HG02763 (cell line): Measurements from ENCODE around the gene CEP95.

ENCODE experiments used
- ATAC-seq: cut with Tn5 transposase; IDR thresholded peaks from one replicate; pipeline ENCODE4 v1.9.1; 2021; ENCODE audit warnings: mild to moderate bottlenecking, moderate library complexity; ENCODE audit not compliant: unreplicated experiment

CEP95 gene

DNA sequence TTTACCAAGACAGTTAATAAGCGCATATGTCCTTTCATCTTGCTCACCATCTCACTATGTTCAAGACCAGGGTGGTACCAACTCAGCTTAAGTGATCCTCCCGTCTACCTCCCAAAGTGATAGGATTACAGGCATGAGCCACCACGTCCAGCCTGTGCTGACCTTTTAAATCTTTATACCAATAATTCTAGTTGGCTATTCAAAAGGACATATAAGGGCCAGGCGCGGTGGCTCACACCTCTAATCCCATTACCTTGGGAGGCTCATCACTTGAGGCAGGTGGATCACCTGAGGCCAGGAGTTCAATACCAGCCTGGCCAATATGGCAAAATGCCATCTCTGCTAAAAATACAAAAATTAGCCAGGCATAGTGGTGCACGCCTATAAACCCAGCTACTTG is 2.4 kb downstream of the CEP95 start:
- ATAC-seq, result no peak

DNA sequence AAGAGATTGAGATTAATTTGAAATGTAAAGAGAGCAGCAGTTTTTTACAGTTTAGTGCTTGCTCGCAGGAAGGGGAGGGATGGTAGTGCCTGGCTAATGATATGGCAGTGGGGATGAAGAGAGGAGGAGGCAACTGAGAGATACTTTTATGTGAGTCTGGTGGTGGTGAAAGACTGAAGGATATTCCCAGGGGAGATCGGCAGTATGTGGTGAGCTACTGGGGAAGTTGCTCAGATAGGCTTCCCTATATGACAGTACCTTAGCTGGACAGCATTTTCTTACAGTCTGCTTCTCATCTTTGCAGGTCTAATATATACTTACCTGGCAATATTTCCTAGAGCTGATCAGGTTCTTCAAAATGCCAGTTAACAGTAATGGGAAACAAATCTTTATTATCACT is 8.6 kb downstream of the CEP95 start:
- ATAC-seq, result no peak

DNA sequence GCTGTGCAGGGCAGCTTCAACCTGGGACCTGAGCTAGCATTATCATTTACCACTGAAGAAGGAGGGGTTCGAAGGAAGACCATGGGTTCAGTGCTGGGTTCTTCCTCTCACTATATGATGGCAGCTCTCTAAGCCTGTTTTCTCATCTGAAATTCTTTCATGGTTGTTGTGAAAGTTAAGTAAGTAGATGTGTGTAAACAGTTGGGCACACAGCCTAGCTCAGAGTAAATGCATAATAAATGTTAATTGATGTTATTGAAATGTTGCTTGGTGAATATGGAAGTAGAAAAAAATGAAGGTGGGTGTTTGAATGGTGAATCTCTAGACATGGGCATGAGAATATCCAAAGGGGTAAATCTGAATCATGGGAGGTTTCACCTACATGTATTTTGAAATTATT is 9.1 kb downstream of the CEP95 start:
- ATAC-seq, result no peak

- ATAC-seq, result no peak
Observed at GRCh38 chr17:64519601-64520000, 12.8 kb downstream of the CEP95 start.

GRCh38 chr17:64520359-64520758 is 13.6 kb downstream of the CEP95 start:
- no peak for ATAC-seq

GRCh38 chr17:64527914-64528313 is 21.1 kb downstream of the CEP95 start:
- no peak for ATAC-seq

DNA sequence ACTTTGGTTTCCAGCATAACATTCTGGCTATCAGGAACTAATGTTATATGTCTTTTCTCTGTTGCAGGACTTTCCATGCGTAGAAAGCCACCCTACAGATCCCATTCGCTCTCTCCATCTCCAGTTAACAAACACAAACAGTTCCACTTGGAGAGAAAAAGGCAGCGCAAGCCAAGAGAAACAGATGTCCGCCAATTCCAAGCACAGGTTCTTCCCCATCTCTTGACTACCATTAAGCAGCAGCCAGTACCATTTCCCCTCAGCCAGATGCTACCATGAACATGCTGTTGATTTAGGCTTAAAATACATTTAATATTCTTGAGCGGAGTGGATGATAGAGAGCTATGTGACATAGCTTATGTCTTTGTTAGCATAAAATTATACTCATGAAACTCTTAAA is 22.4 kb downstream of the CEP95 start:
- no peak for ATAC-seq

- no peak for ATAC-seq
Observed at GRCh38 chr17:64531955-64532371, 25.2 kb downstream of the CEP95 start.

DNA sequence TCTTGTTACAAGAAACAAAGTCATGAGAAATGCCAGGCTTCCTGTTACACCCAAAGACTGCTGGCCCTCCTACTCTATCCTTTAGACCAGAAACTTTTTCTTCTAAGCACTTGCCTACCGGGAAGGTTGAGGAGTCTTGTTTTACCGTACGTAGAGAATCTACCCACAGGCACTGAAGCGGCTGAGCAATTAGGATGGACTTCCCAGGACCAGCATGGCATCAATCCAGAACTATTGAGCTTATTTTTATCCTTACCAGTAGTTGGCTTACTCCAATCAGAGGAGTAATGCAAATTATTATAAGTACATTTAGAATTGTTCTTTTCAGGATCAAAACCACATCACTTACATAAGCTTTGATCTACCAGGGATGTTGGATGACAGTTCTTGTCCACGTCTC is 25.6 kb downstream of the CEP95 start:
- ATAC-seq, result no peak

DNA sequence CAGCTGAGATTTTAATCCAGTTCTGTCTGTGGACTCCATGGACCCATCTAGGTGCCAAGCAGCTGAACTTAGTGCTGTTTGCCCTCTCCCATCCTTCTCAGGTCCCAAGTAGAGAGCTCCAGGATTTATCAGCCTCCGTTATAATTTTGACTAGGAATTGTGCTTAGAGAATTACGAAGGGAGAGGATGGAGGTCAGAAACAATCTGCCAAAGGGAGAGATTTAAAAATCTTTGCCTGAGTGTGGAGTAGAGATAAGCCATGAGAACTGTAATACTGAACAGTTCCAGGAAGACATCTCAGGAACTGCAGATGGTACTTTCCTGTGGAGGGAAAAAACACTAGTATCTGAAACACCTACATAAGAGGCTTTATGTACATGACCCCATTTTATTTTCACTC is 27.0 kb downstream of the CEP95 start:
- ATAC-seq, result no peak

DNA sequence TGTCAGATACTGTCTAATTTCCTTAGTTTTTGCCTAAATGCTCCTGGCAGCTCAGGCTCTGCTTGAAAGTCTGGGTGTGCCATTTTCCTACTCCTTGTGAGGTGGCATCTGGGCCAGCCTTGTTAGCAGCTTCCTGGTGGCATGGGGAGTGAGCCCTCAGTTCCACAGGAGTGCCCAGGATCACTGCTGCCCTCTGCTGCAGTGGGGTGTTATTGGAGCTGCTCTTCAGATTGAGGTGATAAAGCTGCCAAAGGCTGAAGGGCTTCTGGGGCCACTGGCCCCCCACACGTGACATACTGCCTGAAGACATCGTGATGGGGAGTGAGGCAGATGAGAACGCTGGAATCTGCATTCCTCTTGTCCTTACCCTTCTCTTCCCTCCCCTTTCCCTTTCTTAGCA is 27.4 kb downstream of the CEP95 start:
- no peak for ATAC-seq

DNA sequence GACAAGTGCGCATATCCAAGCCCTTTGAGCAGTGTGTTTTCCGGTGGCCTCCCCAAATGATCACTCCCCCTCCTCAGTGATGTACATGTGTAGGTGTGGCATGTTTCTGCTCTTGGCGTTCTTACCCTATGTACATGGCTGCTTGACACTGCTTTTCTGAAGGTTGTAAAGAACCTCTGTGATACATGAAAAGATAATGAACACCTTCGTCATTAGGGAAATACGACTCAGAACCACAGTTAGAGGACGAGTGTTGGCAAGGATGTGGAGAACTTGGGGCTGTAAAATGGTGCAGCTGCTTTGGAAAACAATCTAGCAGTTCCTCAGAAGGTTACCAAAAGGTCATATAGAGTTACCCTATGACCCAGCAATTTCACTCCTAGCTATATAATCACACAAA is 28.6 kb downstream of the CEP95 start:
- no peak for ATAC-seq

DNA sequence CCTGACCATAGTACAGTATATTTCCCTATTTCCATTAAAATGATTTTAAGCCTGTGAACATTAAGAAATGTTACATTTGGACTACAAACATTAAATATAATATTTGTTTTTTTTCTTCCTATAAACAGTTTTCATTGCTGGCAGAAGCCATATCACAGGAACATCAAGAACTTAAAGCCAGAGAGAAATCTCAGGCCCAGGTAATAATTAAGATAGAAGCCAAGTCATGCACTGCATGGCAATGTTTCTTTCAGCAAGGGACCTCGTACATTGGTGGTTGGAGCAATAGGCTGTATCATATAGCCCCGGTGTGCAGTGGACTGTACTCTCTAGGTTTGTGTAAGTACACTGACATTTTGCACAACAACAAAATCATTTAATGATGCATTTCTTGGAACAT is 30.1 kb downstream of the CEP95 start:
- no peak for ATAC-seq

GRCh38 chr17:64537488-64537887 is 30.7 kb downstream of the CEP95 start:
- no peak for ATAC-seq

- no peak for ATAC-seq
Observed at GRCh38 chr17:64538508-64539130, 31.8 kb downstream of the CEP95 start.

DNA sequence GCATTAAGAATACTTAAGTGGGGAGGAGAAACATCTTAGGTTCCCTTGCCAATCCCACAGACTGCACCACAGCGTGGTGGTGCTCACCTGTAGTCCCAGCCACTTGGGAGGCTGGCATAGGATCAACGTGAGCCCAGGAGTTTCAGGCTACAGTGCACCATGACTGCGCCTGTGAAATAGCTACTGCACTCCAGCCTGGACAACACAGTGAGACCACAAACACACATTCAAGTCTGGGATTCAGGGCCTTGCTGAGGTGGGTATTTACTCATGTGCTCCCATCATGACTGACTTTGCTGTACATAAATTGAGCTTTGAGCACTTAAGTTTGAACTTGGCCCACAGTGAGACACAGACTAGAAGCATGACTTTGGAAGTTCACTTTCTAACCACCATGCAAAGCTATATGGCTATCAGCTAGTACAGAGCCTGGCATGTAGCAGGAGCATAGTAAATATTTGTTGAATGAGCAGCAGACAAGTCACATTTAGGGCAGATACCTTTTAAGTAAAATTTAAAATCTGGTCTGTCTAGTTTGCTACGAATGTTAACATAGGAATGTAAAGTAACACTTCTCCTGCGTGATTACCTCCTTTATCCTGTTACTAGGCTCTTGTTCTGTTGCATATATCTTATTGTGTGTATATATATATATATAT is 33.5 kb downstream of the CEP95 start:
- ATAC-seq, result no peak

DNA sequence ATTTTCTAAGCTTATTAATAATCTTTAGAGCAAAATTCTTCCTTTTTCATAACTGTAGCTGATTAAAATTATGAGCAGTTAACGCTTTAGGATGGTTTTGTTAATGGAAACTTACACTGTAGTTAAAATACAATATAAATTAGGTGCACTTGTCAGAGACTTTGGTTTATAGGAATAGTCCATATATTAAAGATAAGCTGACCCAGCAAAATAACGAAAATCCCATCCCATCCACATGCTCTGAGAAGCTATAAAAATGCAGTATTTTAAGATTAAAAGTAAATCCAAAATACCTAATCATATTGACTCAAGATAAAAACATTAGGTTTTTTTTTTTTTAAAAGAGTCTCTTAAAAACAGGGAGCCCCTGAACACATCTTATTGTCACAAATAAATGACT is 38.0 kb downstream of the CEP95 start:
- ATAC-seq, result no peak

GRCh38 chr17:64546716-64547115 is 39.9 kb downstream of the CEP95 start:
- no peak for ATAC-seq

- no peak for ATAC-seq
Observed at GRCh38 chr17:64547319-64547718, 40.5 kb downstream of the CEP95 start.

DNA sequence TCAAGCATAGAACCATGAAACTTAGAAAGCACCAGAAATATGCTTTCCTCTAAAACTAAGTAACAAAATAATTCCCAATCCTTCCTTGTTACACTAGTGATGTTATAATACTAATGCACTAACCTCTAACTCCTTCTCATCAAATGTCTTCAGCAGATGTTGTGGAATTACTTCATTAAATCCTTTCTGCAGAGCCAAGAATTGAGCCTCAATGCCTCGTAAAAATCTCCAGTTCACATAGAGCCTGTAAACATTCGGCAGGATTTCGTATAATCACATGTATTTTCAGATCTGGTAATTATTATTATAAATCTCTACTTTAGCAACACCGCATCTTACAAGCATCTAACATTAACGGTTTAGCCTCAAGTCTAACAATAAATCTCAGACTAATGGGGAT is 44.7 kb downstream of the CEP95 start:
- ATAC-seq, result no peak

- no peak for ATAC-seq
Observed at GRCh38 chr17:64554028-64554637, 47.4 kb downstream of the CEP95 start.

- ATAC-seq, result no peak
Observed at GRCh38 chr17:64555281-64555680, 48.5 kb downstream of the CEP95 start.

GRCh38 chr17:64564098-64564497 is 57.3 kb downstream of the CEP95 start:
- ATAC-seq, result no peak
